Tongue (tissue), 2 donors: ENCODE data around the gene KRTAP10-2. TPM values are rescaled to one million over a fixed set of nuclear protein-coding genes. Genes with fewer than 3 reads are reported as not detected.
"Not testable (repeated sequence)": the region's sequence is repeated elsewhere in the genome, so short reads cannot be mapped to it uniquely, and the experiment has no call there.

Experiments used
- DNase-seq: peaks from one replicate; pipeline ENCODE4 v3.0.0-alpha.2; 2015
- total RNA-seq: library from RNA; depleted of rRNA; stranded (reverse); fragments of >200 nt; gene quantifications from one replicate; pipeline ENCODE4 v1.2.3, GENCODE V29; 2014

KRTAP10-2 gene
- total RNA-seq, 1 donor from 2014 or later: not detected

DNA sequence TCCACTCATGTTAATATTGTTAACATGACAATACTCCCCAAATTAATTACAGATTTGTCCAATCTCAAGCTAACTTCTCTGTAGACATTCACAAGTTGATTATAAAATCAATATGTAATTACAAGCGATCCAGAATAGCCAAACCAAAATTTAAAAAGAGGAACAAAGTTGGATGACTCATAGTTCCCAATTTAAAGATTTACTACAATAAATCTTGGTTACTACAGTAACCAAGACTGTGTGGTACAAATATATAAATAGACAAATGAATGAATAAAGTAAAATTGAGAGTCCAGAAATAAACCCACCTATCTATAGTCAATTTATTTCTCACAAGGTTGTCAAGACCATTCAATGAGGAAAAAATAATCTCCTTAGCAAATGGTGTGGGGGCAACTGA lies 15.1 kb upstream of the KRTAP10-2 start:
- DNase-seq: no peak

DNA sequence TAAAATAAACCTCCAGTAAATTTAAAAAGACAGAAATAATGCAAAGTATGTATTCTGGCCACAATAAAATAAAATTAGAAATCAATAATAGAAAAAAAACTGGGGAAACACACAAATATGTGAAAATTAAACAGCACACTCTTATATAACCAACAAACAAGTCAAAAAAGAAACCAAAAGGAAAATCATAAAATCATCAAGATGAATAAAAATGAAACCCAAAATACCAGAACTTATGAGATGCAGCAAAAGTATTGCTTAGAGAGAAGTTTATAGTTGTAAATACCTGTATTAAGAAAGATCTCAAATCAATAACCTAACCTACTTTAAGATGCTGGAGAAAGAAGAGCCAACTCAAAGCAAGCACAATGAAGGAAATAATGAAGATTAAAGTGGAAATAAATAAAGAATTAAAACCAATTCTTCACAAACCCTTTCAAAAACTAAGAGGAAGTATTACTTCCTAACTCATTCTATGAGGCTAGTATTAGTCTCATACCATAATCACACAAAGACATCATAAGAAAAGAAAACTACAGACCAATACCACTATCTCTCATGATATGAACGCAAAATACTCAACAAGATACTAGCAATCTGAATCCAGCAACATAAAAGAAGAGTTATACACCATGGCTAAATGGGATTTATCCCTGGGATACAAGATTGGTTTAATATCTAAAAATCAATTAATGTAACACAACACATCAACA lies 13.7 kb upstream of the KRTAP10-2 start:
- DNase-seq: no peak

DNA sequence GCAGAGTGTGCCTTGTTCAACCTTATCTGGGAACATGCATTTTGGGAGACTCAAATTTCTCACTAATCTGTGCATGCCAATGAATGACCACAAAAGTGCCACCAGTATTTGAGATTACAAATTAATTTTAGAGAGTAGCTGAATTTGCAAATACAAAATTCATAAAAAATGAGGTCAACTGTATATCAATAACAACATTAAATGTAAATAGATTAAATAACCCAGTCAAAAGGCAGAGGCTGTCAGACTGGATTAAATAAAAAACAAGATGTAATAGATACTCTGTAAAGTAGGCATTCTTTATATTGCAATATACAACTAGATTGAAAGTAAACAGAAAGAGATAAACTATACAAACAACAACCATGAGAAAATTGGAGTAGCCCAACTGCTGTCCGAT lies 12.8 kb upstream of the KRTAP10-2 start:
- no peak for DNase-seq

DNA sequence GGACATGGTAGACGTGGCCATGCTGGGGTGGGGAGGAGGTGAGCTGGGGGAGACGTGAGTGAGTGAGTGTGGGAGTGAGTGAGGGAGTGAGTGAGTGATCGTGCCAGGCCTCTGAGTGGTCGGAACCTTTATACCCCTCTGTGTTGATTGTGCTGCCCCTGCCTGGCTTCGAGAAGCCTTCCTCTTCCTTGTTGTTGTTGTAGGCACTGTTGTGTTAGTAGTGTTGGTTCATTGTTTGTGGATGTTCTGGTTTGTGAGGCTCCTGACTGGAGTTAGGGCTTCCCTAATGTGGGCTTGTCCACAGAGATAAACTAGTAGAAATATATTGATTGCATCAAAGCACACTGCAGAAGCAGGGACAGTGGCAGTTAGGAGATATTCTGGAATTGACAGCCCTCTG lies 7.4 kb upstream of the KRTAP10-2 start, which contains the start of gene KRTAP10-3:
TSS of gene KRTAP10-3 (minus strand) at position 101 of the 400 bp plus-strand sequence. CDS start at position 21, 80 bp downstream.
- DNase-seq: no peak

DNA sequence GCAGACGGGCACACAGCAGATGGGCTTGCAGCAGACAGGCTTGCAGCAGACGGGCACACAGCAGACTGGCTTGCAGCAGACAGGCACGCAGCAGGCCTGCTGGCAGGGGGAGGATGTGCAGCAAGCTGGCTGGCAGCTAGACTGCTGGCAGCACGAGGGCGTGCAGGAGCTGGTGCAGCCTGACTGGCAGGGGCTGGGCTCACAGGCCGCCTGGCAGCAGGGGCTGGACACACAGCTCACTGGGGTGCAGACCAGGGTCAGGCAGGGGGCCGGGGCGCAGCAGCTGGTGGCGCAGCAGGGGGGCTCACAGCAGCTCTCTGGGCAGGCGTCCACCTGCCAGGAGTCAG lies 7.0 kb upstream of the KRTAP10-2 start:
- not testable (repeated sequence) for DNase-seq

DNA sequence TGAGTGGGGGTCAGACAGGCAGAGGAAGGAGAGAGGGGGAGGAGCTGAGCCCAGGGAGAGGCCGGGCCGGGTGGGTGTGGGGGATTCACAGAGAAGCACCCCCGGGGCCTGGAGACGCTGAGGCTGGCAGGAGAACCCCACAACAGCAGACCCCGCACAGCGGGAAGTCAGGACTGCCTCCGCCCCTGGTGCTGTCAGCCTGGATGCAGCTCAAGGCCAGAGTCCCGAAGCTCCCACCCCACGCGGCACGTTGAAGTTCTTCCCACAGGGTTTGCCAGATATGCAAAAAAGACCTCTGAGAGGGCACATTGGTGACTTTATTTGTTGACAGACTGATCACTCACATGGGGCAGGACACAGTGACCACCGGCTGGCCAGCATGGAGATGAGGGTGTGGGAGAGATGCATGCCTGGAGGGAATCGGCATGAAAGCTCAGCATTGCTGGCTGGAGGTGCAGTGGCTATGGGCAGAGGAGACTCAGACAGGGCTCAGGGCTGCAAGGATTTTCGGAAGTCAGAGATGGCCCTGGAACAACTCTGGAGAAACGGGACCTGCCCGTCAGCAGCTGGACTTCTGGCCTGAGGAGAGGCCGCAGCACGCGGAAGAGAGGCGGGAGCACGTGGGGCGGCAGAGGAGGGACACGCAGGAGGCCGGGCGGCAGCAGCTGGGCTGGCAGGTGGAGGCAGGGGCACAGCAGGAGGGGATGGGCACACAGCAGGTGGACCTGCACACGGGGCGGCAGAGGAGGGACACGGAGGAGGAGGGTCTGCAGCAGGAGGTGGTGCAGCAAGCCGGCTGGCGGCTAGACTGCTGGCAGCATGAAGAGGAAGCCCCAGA lies 6.4 kb upstream of the KRTAP10-2 start:
- no peak for DNase-seq

DNA sequence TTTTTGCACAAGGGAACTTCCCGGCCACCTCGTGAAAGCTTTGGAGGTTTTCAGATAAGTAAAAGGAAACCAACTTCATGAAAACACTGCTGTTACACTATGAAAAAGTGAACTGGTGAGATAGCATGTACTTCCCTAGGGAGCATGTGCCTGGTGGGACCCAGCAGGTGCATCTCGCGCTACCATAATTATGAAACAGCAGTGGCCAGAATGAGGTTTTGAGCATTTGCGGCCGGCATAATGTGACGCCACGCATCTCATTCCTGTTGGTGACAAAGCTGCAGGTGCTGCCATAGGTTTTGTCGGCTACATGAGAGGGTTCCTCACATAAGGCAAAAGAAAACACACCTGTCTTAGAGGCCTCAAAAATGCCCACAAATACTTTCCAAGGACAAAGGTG lies 5.6 kb upstream of the KRTAP10-2 start:
- DNase-seq: no peak

DNA sequence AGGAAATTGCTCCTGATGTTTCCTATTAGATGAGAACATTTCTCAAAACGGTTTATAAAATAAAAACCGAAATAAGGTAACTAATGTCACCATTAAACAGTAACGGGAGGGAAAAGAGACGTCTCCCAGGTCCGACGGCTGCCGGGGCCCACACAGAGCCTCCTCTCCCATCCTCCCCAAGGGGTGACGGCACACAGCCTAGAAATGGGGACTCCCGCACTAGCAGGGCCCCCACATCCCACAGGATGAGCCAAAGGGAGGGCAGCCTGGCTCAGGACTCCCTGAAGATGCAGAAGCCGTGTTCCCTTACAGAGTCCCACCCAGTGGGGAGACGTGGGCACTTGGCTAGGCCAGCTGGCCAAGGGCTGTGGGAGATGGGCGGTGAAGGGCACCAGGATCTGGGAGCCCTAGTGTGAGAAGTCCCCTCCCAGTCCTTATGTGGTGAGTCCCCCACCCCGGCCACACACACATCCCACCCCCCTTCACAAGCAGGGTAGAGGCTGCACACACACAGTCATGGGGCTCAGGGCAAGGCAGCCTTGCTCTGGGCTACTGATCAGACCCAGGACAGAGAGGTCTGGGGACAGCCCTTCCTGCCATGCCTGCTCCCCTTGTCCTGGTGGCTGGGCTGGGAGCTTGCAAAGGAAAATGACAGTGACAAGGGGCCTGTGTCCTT lies 4.0 kb upstream of the KRTAP10-2 start:
- no peak for DNase-seq

DNA sequence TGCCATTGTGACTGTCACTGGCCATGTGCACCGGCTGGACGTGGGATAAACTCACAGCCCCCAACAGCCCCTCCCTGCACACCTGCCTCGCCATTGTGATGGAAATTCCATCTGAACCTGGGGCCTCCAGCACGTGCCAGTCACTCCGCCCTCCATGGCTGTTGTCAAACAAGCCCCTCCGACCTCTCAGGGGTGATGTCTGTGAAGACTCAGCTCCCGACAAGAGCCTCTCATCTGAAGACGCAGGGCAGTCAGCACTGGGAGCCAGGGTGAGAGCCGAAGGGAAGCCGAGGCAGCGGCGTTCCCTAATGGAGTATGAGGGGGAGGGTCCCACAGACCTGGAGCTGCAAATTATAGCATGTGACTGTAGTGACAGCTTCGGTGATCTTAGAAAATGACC lies 1.4 kb upstream of the KRTAP10-2 start:
- DNase-seq: no peak

DNA sequence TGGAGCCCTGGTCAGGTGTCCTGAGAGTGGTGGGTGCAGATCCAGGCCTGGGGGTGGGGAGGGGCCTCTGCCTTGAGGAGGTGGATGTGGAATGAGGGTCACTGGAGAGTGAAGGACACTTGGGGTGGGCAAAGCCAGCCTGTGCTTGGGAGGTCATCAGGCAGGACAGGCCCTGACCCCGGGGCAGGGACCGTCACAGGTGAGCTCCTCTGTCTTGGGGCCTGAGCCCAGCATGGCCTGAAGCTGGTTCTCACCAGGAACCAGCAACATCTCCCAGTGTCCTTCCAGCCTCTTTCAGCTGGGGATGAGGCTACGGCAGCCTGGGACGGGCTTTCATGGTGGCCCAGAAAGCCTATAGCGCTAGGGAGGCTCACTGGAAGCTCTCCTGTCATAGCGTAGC lies 831 bp upstream of the KRTAP10-2 start:
- no peak for DNase-seq

DNA sequence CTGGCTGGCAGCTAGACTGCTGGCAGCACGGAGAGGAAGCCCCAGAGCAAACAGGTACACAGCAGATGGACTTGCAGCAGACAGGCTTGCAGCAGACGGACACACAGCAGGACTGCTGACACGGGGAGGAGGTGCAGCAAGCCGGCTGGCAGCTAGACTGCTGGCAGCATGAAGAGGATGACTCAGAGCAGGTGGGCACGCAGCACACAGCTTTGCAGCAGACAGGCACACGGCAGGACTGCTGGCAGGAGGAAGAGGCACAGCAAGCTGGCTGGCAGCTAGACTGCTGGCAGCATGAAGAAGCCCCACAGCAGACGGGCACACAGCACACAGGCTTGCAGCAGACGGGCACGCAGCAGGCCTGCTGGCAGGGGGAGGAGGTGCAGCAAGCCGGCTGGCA lies 498 bp downstream of the KRTAP10-2 start:
- no peak for DNase-seq

DNA sequence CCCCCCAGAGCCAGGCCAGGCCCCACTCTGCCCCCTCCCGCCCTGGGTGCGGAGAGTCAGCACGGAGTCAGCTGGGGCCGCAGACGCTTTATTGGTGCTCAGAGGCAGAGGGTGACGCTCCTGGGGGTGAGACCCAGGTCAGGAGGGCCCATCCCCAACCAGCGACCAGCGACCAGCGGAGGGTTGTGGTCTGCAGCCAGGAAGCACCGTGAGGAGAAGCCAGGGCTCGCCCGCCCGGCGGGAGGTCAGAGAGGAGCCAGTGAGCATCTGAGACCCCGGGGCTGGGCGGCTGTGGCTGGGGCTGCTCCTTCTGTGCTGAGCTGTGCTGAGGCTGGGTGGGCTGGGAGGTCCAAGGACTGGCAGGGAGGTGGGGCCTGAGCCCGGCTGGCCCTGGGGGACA lies 1.0 kb downstream of the KRTAP10-2 start:
- DNase-seq: not testable (repeated sequence)

DNA sequence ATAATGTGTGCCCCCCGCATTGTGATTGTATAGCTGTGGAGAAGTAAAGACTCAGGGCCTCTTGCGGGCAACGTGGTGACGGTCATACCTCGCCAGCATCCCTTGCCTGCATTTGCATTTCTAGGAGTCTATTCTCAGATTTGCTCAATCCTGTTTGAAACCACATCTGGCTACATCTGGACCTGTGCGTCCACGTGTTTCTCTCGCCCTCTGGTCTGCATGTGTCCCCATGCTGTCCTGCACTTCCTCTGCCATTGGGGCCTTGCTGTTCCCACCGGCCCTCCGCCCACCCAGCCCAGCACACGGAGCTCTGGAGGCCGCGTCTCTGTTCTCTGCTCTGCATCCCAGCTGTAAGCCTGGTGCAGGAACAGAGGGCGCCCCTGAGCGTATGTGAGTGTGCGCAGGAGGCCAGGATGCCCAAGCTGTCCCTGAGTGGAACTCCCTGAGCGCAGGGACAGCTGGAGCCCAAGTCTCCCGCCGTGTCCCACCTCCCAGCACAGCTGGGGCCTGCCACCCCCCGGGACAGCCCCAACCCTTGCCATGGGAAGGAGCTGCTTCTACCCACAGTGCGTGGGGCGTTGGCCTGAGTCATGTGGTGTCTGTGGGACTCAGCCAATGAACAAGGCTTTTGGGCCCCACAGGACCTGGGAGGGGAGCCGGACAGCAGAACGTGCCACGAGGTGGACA lies 1.6 kb downstream of the KRTAP10-2 start:
- no peak for DNase-seq

DNA sequence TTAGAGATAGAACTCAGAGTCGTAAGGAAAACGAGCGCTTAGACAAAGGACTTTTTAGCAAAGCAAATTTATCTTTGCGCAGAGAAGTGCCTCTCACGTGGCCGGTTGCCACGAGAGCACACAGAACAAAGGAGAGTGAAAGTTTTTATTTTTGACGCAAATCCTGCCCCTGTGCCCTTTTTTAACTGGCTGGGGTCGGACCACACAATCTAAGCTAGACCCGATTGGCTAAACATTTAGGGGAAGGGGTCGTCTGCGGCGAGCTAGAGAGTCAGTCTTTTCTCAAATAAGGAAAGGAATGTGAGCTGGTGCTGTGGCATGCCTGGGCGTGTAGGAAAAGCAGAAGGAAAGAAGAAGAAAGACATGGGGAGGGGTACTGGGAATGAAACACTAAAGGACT lies 2.4 kb downstream of the KRTAP10-2 start:
- DNase-seq: no peak

DNA sequence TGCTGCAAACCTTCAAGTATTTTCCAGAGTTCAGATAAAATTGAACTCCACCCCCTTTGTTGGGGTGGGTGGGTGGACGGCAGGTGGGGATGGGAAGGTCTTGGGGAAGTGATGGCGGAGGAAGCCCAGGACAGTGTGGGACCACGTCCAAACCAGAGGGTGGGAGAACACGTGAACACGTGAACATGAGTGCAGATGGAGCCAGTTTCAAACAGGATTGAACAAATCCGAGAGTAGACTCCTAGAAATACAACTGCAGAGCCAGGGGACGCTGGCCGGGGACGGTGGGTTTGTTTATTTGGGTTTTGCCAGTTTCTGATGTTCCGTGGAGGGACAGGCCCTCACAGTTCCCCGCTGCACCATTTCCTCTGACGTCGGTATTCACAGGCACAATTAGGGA lies 2.9 kb downstream of the KRTAP10-2 start:
- DNase-seq: no peak

DNA sequence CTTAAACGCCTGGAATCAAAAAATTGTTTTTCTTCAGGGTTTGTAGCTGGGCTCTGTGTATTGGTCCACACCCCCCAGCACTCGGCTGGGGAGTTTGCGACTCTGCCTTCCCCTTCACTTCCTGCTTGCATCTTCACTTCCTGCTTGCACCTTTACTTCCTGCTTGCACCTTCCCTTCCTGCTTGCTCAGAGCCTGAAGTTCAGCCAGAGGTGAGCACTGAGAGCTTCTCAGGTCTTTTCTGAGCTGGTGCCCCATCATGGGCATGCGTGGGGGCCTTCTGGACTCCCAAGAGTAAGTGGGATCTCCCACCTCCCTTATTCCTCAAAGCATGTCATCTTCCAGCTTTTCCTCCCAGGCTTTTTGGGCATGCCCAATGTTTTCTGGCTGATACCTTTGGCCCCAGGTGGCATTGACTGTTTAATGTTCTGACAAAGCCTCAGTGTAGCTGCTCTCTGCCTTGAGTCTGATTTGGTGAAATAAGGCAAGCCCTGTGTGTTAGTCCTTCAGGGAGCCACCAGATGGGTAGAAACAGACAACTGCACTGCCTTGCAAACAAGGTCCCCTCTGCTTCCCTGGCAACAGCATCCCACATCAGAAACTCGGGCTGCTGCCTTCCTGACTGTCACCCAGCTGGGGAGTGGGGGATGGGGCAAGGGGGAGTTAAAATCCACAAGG lies 3.5 kb downstream of the KRTAP10-2 start:
- DNase-seq: no peak

DNA sequence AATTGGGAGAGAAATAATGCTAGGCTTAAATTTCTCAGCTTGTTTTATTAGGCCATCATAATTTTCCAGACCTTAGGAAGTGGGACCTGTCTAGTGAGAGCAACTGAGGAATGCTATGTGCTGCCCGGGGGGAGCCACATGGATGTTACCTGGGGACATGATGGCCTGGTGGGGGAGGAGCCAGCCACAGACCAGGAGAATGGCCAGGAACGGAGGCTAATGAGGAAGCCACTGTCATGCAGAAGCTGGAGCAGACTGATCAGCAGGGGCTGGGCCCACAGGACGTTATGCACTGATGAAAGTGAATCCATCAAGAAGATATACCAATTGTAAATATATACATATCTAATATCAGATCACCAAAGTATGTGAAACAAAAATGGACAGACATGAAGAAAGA lies 6.7 kb downstream of the KRTAP10-2 start:
- no peak for DNase-seq

DNA sequence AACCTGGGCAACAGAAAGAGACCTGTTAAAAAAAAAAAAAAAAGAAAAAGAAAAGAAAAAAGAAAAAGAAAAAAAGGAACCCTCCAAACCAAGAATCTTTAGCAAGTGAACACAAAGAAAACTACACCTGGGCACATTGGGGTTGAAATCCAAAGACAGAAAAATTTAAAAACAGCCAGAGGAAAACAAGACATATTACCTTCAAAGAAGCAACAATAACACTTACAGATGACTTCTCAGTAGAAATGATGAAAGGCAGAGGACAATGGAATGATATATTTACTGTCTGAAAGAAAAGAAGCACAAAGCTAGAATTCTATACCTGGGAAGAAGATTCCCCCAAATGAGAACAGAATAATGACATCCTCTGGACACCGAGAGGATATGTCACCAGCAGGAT lies 8.6 kb downstream of the KRTAP10-2 start:
- no peak for DNase-seq

DNA sequence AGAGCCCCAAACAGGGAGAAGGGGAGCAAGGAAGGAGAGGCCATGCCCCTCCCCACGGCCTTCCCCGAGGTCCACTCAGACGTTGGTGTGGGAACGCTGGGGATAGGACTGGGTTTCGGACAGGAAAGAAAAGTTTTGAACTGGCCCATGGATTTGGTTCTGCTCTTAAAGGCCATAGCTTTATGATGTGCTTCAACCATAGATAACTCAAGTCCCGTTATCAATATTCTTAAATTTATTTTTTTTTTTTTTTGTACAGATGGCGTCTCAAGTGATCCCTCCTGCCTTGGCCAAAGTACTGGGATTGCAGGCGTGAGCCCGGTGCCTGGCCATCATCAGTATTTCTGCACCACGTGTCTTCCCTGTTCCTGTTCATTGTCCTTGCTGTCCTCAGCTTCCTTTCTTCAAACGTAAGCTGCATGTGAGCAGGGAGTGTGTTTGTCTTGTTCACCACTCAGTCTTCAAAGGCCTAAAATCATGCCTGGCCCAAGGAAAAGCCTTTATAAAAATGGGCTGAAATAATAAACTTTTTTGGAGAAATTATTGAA lies 10.5 kb downstream of the KRTAP10-2 start:
- DNase-seq: no peak

DNA sequence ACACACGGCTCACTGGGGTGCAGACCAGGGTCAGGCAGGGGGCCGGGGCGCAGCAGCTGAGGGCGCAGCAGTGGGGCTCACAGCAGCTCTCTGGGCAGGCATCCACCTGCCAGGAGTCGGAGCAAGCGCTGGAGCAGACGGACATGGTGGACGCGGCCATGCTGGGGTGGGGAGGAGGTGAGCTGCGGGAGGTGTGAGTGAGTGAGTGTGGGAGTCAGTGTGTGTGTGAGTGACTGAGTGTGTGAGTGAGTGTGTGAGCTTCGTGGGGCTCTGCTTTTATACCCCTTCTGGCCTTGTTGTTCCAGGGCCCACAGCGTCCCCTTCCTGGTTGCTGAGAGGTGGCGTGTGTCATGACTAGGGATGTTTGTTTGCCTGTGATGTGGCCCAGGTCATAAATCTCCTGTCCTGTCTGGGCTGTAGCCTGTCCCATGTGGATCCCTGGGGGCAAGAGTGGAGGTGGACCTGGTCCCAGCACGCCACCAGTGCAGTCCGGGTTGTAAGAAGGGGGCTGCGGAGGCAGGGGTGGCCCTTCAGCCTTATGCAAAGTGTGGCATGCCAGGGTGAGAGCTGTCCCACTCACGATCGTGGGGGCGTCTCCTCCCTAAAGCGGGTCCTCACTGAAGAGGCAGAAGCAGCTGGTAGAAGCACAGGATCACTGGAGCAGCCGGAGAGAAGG lies 11.2 kb downstream of the KRTAP10-2 start, which contains the start of gene KRTAP10-1:
TSS of gene KRTAP10-1 (minus strand) at position 205 of the 676 bp plus-strand sequence. CDS start at position 160, 45 bp downstream.
- DNase-seq: no peak

DNA sequence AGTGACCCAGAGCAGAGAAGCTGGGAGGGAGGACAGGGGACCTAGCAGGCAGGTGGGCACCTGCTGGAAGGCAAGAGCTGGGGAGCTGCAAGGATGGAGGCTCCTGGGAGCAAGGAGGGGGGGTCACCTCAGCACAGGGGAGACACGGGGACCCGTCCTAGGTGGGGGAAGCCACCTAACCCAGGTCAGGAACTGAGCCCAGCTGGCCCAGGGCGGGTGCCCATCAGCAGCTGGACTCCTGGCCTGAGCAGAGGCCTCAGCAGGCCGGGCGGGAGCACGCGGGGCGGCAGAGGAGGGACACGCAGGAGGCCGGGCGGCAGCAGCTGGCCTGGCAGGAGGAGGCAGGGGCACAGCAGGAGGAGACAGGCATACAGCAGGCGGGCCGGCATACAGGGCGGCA lies 12.3 kb downstream of the KRTAP10-2 start:
- no peak for DNase-seq
